Stimulated activated CD4-positive, alpha-beta T cell treated with anti-CD3 and anti-CD28 coated beads, Interleukin-4, amount 100 ng/mL, for 24 hours (primary cell): Measurements from ENCODE around the gene PLVAP.
A peak's percentile ranks its signal among the peaks of the same experiment; 100 is the strongest.

Experiments
- DNase-seq: peaks from one replicate; pipeline ENCODE4 v3.0.0-alpha.2; 2020

Gene PLVAP

GRCh38 chr19:17353386-17353785 lies 23.8 kb downstream of the PLVAP start:
- no peak for DNase-seq

GRCh38 chr19:17352608-17353280 lies 24.4 kb downstream of the PLVAP start:
- no peak for DNase-seq

GRCh38 chr19:17351815-17352435 lies 25.2 kb downstream of the PLVAP start:
- no peak for DNase-seq

- DNase-seq, result no peak
Measured at GRCh38 chr19:17348700-17349099, 28.4 kb downstream of the PLVAP start.

- no peak for DNase-seq
Measured at GRCh38 chr19:17347877-17348276, 29.3 kb downstream of the PLVAP start.

GRCh38 chr19:17347361-17347760 lies 29.8 kb downstream of the PLVAP start:
- DNase-seq, result no peak

- peak; percentile 81 for DNase-seq
Measured at GRCh38 chr19:17346109-17346671, 31.0 kb downstream of the PLVAP start.

- no peak for DNase-seq
Measured at GRCh38 chr19:17341845-17342244, 35.3 kb downstream of the PLVAP start.

- no peak for DNase-seq
Measured at GRCh38 chr19:17341386-17341785, 35.8 kb downstream of the PLVAP start.

- no peak for DNase-seq
Measured at GRCh38 chr19:17340871-17341357, 36.2 kb downstream of the PLVAP start.

- DNase-seq, result no peak
Measured at GRCh38 chr19:17340302-17340870, 36.8 kb downstream of the PLVAP start.

- peak; percentile 40 for DNase-seq
Measured at GRCh38 chr19:17339088-17339741, 37.9 kb downstream of the PLVAP start.

- DNase-seq, result no peak
Measured at GRCh38 chr19:17338433-17339078, 38.6 kb downstream of the PLVAP start.

- DNase-seq, result peak; percentile 22
Measured at GRCh38 chr19:17337675-17338432, 39.3 kb downstream of the PLVAP start.

- peak; percentile 98 for DNase-seq
Measured at GRCh38 chr19:17336872-17337674, 40.1 kb downstream of the PLVAP start, which contains the start of gene GTPBP3. TSS of gene GTPBP3 (plus strand) at chr19:17337553. CDS start at chr19:17337612, 59 bp downstream.

GRCh38 chr19:17335575-17335974 lies 41.6 kb downstream of the PLVAP start:
- no peak for DNase-seq

GRCh38 chr19:17334414-17335409 lies 42.4 kb downstream of the PLVAP start, which contains the start of gene ANO8:
TSS of gene ANO8 (minus strand) at chr19:17334855. CDS start at chr19:17334670, 185 bp downstream.
- DNase-seq, result peak; percentile 96

- DNase-seq, result peak; percentile 85
Measured at GRCh38 chr19:17333611-17334413, 43.3 kb downstream of the PLVAP start.
